GM21529 (cell line): ENCODE data around the gene ARHGAP24.
"Not testable (repeated sequence)": the region's sequence is repeated elsewhere in the genome, so short reads cannot be mapped to it uniquely, and the experiment has no call there.

Experiments used
- ATAC-seq: cut with Tn5 transposase; IDR thresholded peaks from one replicate; pipeline ENCODE4 v1.9.1; 2021; ENCODE audit not compliant: unreplicated experiment

ARHGAP24 gene

DNA sequence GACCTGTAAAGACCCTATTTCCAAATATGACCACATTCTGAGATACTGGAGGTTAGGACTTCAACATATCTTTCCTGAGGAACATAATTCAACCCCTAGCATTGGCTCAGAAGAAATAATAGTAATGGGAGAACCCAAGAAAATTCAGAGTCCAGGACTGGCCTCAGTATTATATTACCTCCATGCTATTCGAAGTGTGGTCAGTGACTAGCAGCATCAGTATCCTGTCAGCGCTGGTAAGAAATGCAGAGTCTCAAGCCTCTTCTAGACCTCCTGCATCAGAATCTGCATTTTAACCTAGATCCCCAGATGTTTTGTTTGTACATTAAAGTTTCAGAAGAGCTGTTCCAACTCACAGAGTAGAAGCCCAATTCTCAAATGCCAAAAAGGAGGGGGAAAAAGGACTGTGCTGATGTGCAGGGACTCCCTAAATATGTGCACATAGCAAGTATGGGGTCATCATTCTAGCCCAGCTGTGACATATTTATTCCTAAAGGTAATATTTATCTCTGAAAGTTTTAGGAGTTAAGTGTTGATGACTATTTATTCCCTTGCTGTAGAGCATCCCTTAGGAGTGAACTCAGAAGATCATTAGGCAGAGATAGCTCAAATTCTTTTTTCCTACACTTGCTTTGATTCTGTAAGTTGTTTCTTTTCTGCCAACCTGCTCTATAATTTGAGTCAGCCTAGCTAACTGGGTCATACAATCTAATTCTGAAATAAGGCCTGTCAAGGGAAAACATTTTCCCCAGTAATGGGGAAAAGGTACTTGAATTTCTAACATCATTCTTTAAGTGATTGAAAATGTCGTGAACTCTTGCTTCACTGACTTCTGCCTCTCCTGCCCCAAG is 361.9 kb downstream of the ARHGAP24 start:
- ATAC-seq: no peak

DNA sequence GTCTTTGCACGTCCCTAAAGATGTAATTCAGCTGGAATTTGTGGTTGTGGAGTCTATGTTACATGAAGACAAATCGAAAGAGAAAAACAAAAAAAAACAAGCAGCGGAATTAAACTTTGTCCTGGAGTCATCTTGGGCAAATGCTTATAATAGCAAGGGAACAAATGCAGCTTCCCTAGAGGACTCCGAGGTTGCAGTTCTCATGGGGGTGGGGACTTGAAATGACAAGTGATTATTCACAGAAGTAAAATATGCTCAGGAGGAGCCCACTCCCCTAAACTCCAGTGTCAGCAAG is 362.4 kb downstream of the ARHGAP24 start:
- no peak for ATAC-seq

DNA sequence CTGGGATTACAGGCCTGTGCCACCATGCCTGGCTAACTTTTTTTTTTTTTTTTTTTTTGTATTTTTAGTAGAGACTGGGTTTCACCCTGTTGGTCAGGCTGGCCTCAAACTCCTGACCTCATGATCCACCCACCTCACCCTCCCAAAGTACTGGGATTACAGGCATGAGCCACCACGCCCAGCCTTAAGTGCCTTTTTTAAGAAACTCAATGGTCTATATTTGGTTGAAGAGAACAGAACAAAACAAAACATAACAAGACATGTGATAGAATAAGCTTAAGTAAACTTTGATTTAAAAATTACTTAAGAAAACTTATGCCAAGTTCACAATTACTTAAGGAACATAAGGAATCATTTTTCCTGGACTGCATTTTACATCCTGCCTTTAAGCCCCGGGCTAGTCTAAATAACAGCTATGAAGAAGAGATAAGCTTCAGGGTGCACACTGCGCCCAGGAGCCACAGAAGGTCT is 365.1 kb downstream of the ARHGAP24 start:
- ATAC-seq: not testable (repeated sequence)

DNA sequence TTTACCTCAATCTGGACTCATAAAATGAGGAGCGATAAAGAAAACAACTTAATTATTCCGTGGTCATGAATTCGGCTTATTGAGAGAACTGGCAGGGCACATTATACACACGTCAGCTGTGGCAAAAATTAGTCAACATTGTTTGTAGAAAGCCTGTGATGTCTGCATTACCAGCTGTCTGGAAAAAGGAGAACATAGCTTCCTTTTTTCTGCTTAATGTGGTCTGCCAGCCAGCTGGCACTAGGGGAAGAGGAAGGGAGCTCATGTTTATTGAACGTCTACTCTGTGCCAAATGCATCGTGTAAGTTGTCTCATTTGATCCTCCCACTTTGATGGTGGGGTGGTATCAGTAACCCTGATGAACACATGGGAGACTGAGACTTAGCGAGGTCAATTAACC is 367.6 kb downstream of the ARHGAP24 start:
- ATAC-seq: no peak

DNA sequence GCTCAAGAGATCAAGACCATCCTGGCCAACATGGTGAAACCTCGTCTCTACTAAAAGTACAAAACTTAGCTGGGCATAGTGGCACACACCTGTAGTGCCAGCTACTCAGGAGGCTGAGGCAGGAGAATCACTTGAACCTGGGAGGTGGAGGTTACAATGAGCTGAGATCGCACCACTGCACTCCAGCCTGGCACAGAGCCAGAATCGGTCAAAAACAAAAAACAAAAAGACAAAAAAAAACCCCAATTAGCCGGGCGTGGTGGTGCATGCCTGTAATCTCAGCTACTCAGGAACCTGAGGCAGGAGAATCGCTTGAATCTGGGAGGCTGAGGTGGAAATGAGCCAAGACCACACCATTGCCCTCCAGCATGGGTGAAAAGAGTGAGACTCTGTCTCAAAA is 378.8 kb downstream of the ARHGAP24 start:
- ATAC-seq: not testable (repeated sequence)

DNA sequence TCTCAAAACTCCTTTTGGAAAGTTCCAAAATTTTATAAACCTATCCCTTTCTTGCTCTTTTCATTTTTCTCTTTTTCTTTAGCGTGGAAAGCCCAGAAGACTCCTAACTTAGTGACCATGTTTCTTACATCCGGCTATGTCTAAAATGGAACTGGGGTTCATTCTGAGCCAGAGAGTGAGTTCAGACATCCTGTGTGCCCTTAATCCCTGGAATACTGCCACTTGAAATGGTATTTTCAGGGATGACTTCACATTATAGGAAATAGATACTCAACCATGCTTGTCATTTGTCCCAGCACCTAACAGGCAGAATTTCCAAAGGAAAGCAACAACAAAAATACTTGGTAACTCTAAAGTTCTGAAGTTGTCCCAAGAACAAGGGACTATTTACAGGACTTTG is 379.6 kb downstream of the ARHGAP24 start:
- no peak for ATAC-seq

DNA sequence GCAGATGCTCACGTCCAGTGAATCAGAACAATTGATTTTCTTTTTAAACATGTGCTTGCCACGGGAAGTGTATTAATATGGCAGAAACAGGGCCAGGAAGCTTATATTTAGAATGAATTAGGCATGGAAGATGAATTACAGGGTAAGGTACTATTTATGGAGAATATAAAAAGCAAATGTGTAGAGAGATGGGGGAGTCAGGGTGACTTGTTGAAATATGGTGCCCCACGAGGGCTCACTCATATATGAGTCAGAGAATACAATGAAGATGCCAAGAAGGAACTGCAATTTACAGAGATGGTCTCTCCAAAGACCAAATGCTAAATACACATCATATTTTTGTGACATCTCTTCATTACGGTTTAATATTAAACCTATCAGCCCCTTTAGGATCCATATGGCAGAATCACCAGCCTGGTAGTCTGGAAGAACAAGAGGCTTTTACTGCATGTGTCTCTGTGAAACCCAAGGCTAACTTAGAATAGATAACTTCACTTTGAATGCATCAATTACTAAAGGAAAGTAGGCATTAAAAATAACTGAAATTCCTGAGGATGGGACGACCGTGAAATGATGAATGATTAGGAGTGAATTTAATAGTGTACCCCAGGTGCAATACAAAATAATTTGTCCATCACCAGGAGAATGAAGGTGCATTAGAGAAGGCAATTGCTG is 385.3 kb downstream of the ARHGAP24 start:
- ATAC-seq: no peak

DNA sequence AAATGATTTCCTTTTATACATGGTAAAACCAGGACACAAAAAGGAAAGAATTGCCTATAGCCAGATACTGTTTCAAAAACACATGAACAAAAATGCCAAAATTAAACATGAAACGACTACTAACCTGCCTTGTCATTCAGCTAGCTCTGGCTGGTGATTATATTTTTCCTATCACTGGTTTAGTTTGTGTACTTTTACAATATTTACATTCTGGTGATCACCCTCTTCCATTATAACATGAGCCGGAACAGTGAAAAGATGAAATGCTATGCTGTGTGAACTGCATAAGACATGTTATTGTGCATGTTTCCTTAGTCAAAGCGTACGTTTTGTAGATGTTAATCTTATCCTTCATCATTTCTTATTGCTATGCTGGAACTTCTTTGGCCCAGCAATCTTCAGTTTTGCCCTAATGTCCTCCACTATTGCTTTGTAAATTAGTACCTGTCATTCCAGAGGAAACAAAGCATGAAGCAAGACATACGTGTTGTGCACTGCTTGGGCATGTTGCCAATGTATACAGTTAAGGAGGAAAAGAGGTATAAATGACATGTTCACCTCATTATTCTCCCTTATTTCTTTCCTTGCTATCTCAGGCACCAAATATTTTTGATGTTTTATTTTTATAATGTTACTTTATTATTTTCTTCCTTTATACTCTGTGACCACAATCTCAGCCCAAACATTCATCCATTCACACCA is 386.3 kb downstream of the ARHGAP24 start:
- no peak for ATAC-seq

DNA sequence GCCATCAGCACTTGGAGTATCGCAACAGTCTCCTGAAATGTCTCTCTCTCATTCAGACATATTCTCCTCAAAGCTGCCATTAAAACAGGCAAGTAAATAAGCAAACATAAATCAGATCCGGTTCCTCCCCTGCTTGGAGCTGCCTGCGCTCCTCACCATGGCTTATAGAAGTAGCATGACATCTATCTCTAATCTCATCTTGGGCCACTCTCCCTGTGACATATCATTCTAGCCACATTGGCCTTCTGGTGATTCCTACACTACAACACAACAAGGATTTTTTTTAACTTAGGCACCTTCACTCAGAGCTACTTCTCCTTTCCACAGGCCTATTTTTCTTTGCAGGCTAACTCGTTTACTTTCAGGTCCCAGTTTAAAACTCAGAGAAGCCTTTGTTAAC is 387.9 kb downstream of the ARHGAP24 start:
- ATAC-seq: no peak

DNA sequence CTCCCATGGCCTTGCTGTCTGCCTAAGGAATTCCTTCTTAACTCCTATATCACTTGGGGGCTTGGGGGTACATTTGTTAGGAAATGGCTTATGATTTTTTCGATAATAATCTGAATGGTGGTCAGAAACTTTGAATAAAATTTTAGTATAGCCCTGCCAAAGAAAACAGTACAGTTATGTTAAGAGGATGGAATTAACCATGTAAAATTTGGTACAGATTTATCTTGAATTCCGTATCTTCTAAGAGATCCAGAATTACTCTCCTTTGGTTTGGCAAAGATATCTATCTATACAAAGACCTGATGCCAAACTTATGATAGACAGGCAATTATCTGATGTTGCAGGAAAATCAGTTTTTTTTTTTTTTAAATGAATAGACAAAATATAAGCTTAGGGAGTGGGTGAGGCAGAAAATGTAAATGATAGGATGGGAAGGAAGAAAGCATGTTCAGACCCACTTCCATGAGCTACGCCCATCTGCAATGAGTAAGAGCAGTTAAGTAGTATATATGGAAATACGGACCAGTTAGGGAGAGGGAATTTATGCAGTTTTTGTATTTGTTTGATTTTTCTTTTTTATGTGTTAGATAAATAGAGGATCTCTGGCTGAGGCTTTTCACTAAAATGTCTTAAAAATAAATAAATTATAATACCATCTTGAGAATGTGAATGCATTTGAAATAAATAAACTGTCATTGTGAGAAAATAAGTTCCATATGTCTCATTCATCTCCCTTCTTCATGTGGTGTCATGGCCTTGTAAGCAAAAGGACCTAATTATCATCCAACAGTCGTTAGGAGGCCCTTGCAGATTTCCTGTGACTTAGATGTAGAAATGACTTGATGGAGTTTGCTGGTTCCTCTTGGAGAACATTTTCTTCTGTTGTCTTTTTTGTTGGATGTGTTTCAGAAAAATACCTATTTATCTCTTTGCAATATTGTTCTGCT is 389.6 kb downstream of the ARHGAP24 start:
- no peak for ATAC-seq

DNA sequence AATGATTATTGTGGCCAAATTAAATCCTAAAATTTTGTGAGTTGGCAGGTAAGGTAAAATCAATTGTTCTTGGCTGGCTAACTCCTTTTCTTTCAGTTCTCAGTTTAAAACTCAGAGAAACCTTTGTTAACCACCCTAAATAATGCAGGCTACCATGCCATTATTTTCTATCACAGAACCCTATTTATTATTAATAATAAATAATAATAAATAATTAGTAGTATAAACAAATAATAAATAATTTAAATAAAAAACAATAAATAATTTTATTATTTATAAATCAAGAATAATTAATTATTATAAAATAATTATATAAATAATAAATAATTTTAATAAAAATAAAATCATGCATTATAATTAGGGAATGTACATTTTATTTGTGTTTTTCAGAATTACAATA is 390.3 kb downstream of the ARHGAP24 start:
- no peak for ATAC-seq

DNA sequence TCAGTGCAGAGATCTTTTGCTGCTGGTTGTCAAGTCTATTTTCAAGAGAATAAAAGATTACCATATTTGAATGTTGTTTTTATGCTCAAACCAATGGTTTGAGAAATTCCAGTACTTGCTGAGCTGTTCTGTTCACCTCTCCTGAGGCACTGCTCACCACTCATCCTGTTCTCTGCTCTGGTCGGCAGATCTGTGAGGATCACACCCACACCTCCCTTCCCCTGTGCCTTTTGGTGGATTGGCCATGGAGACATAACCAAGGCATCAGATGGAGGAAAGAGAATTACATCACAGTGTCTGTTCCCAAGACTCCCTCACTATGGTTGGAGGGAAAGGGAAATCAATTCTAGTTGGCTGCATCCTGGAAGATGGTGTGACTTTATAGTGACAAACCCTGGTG is 391.6 kb downstream of the ARHGAP24 start:
- no peak for ATAC-seq

DNA sequence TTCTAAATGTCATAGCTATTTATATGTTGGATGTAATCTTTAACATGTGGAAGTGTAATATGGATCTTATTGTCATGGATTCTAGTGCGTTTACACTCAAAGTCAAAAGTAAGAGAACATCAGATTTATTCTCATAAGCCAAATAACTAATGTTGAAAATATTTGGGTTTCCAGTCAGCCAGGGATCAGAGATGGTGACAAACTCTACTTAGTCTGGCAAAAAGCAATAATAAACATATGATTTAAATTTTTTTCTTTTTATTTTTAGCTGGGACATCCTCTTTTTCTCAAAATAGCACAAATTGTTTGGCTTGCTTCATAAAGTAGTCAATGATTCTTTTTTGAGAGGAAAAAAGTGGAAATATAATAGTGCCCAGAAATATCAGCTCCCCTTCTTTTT is 392.3 kb downstream of the ARHGAP24 start:
- ATAC-seq: no peak

DNA sequence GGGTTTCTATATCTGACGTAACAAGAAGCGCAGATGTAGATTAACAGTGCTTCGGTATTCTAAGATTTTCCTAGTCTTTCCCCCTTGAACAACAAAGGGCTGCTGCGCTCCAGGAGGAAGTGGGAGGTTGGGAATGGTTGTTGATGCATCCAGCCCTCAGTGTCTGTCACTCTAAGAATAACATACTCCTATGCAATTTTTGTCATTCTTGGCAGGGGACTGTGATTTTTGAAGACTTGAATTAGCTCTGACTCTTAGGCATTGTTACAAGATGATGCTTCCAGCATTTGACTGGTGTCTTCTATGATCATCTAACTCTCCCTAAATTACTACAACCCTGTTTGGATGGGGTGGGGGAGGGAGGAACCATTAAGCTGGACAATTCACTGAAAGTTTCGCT is 394.2 kb downstream of the ARHGAP24 start:
- no peak for ATAC-seq

DNA sequence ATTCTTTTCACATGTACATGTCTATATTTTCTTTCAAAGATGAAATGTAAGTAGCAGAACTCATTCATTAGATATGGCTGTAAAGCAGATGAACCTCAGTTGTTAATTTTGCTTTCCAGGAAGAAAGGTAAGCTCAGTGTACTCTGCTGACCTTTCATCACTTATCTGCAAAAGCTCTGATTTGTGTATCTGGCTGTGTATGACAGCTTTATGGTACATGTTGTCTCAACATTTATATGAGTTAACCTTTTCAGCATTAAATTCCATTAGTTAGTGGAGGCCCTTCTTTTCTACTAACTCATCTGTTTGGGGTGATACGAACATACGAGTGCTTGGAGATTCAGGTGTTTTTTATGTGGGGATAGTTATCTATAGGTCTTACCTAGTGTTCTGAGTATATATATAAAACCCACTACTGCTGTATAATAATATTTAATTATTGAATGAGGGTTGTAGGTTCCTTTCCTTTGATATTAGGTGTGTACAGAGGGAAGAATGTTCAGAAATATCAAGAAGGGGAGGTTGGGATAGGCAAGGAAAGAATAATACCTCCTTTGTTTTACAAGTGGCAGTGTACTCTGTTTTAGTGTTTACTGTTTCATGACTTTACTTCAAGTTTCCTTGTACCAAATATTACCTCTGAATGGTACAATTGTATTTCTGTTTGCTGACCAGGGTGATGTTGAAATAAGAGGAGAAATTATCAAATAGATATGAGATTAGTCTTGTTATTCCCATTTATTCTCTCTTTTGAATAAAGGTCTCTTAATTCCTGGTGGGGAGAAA is 395.5 kb downstream of the ARHGAP24 start:
- ATAC-seq: no peak

DNA sequence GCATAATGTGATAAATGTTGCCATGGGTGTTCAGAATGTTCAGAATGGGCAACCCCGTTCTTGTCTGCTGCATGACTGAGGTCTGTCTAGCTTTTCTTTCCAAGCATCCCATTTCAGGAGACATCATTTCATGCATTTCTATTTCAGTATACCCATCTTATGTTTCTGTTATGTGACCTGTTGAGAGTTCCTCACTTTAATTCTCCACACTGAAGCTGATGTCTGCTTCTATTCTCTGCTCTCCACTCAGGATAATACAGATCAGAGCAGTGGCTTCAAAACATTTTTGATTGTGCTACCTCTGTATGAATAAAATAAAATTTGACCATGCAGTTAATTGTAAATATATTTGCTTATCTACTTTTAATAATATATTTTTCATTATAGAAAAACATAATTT is 398.6 kb downstream of the ARHGAP24 start:
- ATAC-seq: no peak

DNA sequence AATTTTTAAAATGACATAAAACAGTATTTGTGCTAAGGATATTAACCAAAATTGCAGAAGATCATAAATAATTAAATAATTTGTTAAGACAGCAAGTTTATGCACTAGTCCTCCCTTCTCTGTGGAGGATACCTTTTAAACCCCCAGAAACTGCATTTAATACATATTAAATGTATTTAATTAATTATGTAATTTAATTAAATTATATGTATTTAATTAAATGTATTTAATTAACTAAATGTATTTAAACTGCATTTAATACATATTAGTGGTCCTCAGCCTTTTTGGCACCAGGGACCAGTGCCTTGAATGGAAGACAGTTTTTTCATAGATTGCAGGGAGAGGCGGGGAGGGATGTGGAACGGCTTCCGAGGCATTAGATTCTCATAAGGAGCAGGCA is 404.6 kb downstream of the ARHGAP24 start:
- ATAC-seq: no peak

DNA sequence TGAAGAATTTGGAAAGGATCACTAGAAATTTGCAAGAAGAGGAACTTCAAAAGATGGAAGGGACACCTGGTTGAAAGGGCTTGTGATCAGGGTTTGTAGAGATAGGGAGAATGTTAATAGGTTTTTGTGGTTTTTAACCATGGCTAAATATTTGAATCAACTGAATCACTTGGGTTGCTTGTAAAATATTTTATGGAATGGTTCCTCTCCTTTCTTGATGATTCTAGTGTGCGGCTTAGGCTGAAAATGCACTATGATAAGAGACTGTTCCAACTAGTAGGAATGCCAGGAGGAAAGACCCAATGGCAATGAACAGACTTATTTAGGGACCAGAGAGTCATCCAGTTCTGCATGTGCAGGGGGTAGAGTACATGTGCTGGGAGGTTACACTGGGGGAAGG is 408.2 kb downstream of the ARHGAP24 start:
- ATAC-seq: no peak

DNA sequence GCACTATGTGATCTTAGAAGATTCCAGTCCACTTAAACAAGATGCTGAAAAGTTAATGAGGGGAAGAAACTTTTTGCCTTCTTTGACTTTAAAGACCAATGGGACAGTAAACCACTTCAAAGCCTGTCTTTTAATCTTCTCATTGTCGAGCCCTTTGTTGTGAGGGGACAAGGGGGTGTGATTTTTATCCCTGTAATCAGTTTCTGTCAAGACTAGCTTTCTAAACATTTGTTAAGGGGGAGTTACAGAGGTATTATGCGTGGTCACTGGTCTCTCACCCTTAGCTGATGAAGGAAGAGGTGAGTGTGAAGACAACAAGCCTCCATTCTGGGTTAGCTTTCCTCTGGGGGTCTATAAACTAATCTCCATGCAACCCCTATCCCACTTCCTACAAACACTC is 409.3 kb downstream of the ARHGAP24 start:
- no peak for ATAC-seq

DNA sequence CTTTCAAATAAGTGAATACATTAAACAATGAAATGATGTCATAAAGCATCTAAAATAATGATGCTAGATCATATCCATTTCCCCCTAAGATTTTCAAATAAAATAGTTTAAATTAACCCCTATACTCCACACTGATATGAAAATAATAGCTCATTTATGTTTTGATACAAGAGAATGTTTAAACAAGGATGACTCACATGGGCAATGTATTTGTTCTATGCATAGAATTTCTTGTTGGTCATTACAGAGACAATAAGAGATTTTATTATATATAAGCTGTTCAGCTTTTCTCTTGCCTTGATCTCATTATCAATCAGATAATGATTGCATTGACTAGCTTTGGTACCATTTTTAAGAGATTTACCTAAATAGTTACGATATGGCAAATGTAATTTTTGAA is 411.7 kb downstream of the ARHGAP24 start:
- no peak for ATAC-seq
